Mesenchymal stem cell (in vitro differentiated cells and primary cell): ENCODE results near the gene PCIF1.

ENCODE experiments used
- DNase-seq: peaks from one replicate; pipeline ENCODE4 v3.0.0-alpha.2; 2013
- H2AFZ ChIP-seq: one replicate; pipeline ENCODE4 v1.6.1; 2013; ENCODE audit warnings: low read depth, mild to moderate bottlenecking, control low read depth, inconsistent platforms, low read length, moderate library complexity
- H2AK5ac ChIP-seq: 2 replicates; pipeline ENCODE4 v1.6.1; 2013; ENCODE audit warnings: low read length, moderate library complexity, mild to moderate bottlenecking, inconsistent platforms; ENCODE audit not compliant: severe bottlenecking
- H2BK120ac ChIP-seq: one replicate; pipeline ENCODE4 v1.6.1; 2013; ENCODE audit warnings: low read depth, mild to moderate bottlenecking, inconsistent platforms, low read length, moderate library complexity
- H2BK12ac ChIP-seq, 2 experiments: one replicate each; pipeline ENCODE4 v1.6.1; 2013; ENCODE audit warnings: inconsistent platforms in 2 of 2, low read length in 2 of 2, mild to moderate bottlenecking in 2 of 2, moderate library complexity in 2 of 2, control low read depth in 1 of 2
- H2BK15ac ChIP-seq: one replicate; pipeline ENCODE4 v1.6.1; 2013; ENCODE audit warnings: mild to moderate bottlenecking, low read depth, inconsistent platforms; ENCODE audit not compliant: poor library complexity, severe bottlenecking
- H2BK5ac ChIP-seq: 2 replicates; pipeline ENCODE4 v1.6.1; 2013; ENCODE audit warnings: low read depth, mild to moderate bottlenecking, low read length, control low read depth, inconsistent platforms; ENCODE audit not compliant: poor library complexity, severe bottlenecking
- H3K14ac ChIP-seq, 2 experiments: one replicate each; pipeline ENCODE4 v1.6.1; 2013; ENCODE audit warnings: inconsistent platforms in 2 of 2, low read length in 2 of 2, control low read depth in 1 of 2, mild to moderate bottlenecking in 1 of 2, moderate library complexity in 1 of 2
- H3K18ac ChIP-seq, 2 experiments: one replicate each; pipeline ENCODE4 v1.6.1; 2013; ENCODE audit warnings: inconsistent platforms in 2 of 2, low read length in 2 of 2, control low read depth in 1 of 2, low read depth in 1 of 2, mild to moderate bottlenecking in 1 of 2
- H3K23ac ChIP-seq, 2 experiments: one replicate each; pipeline ENCODE4 v1.6.1; 2013; ENCODE audit warnings: inconsistent platforms in 2 of 2, low read length in 2 of 2, mild to moderate bottlenecking in 2 of 2, moderate library complexity in 2 of 2, control low read depth in 1 of 2
- H3K27ac ChIP-seq: 2 replicates; pipeline ENCODE4 v1.5.1; 2013; ENCODE audit warnings: mild to moderate bottlenecking, moderate library complexity, low read length, control low read depth, inconsistent platforms; ENCODE audit not compliant: poor library complexity, severe bottlenecking
- H3K27me3 ChIP-seq, 2 experiments: 2 replicates each; pipeline versions ENCODE4 v1.6.1 to v1.7.0; 2013; ENCODE audit warnings: low read length in 2 of 2, mild to moderate bottlenecking in 2 of 2, moderate library complexity in 2 of 2, control low read depth in 1 of 2, inconsistent platforms in 1 of 2; ENCODE audit not compliant: control insufficient read depth in 1 of 2, insufficient read depth in 1 of 2
- H3K36me3 ChIP-seq, 2 experiments: 2 replicates each; pipeline versions ENCODE4 v1.6.1 to v1.7.0; 2013; ENCODE audit warnings: low read length in 2 of 2, control low read depth in 1 of 2, inconsistent platforms in 1 of 2, low read depth in 1 of 2, mild to moderate bottlenecking in 1 of 2; ENCODE audit not compliant: insufficient read depth in 2 of 2, control insufficient read depth in 1 of 2
- H3K4ac ChIP-seq, 2 experiments: one replicate each; pipeline ENCODE4 v1.6.1; 2013; ENCODE audit warnings: inconsistent platforms in 2 of 2, low read length in 2 of 2, mild to moderate bottlenecking in 2 of 2, moderate library complexity in 2 of 2, control low read depth in 1 of 2, low read depth in 1 of 2
- H3K4me1 ChIP-seq: 2 replicates; pipeline ENCODE4 v1.6.1; 2013; ENCODE audit warnings: low read depth, low read length, control low read depth; ENCODE audit not compliant: control insufficient read depth, insufficient read depth
- H3K4me2 ChIP-seq: 2 replicates; pipeline ENCODE4 v1.6.1; 2013; ENCODE audit warnings: low read length, mild to moderate bottlenecking, inconsistent platforms; ENCODE audit not compliant: poor library complexity, severe bottlenecking
- H3K4me3 ChIP-seq, 2 experiments: 2 replicates each; pipeline versions ENCODE4 v1.5.1 to v1.7.0; 2013; ENCODE audit warnings: low read length in 2 of 2, mild to moderate bottlenecking in 2 of 2, control low read depth in 1 of 2, low read depth in 1 of 2; ENCODE audit not compliant: insufficient read depth in 1 of 2
- H3K79me1 ChIP-seq: replicated peaks from 2 replicates; pipeline ENCODE4 v1.6.1; 2013; ENCODE audit warnings: mild to moderate bottlenecking, control low read depth, low read length, inconsistent platforms; ENCODE audit not compliant: poor library complexity, severe bottlenecking
- H3K9ac ChIP-seq: 2 replicates; pipeline ENCODE4 v1.7.0; 2013; ENCODE audit warnings: mild to moderate bottlenecking, low read length, moderate library complexity
- H3K9me3 ChIP-seq: 2 replicates; pipeline ENCODE4 v1.7.0; 2013; ENCODE audit warnings: mild to moderate bottlenecking, low read length; ENCODE audit not compliant: control insufficient read depth
- H4K8ac ChIP-seq: one replicate; pipeline ENCODE4 v1.6.1; 2013; ENCODE audit warnings: inconsistent platforms, mild to moderate bottlenecking, low read length, moderate library complexity
- H4K91ac ChIP-seq: one replicate; pipeline ENCODE4 v1.6.1; 2013; ENCODE audit warnings: mild to moderate bottlenecking, low read length, inconsistent platforms
- WGBS: methylation state at CpG from one replicate; pipeline ENCODE4 v1.1.7; 2013; ENCODE audit warnings: mixed read lengths; 5-methylcytosine and 5-hydroxymethylcytosine counted together

The PCIF1 gene

DNA sequence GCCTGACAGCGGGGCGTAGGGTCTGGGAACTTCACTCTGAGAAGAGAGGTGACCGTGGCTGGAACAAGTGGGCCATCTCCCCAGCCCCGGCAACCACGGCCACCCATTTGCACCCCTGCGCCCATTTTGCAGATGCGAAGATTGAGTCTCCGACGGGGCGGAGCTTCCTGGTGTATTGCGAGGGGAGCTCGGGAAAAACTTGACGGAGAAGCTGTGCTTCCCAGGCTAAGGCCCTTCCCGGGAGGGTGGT is 36.9 kb downstream of the PCIF1 start:
- Histone ChIP-seq H3K4me3 (peak overlapping the region; percentile 87 to 97), H3K23ac (peak overlapping the region in 1 of 2 experiments; percentile 34), H2BK120ac (peak overlapping the region; percentile 42), H3K9me3 (no peaks in the 10 kb centered on the region), H2BK12ac (peak overlapping the region; percentile 59 to 78), H3K27me3 (no peaks in the 10 kb centered on the region), H3K27ac (peak overlapping the region; percentile 89), H4K8ac (peak overlapping the region; percentile 90), H3K79me1 (peaks cover 9% of the 10 kb centered on the region), H3K9ac (peak overlapping the region; percentile 99), H2BK15ac (peak overlapping the region; percentile 82), H3K4me1 (peaks cover 31% of the 10 kb centered on the region), H4K91ac (peak overlapping the region; percentile 93), H3K36me3 (peaks cover 23 to 24% of the 10 kb centered on the region in 2 experiments), H3K4me2 (peak overlapping the region; percentile 79), H2BK5ac (peak overlapping the region; percentile 93), H2AK5ac (peak overlapping the region; percentile 93), H3K14ac (peak overlapping the region in 1 of 2 experiments; percentile 81), H2AFZ (peak overlapping the region; percentile 49), H3K4ac (peak overlapping the region; percentile 73 to 95), H3K18ac (peak overlapping the region; percentile 93 to 95)
- 27% methylated on average over 14 of the region's 14 CpGs for whole genome bisulfite sequencing
- no peak for DNase-seq

- peak within 1 kb of the TSS; percentile 94 for H2BK15ac ChIP-seq
- peak within 1 kb of the TSS; percentile 94 to 95 for H3K18ac ChIP-seq
- peak; percentile 97 for DNase-seq
- peak within 1 kb of the TSS; percentile 93 for H4K91ac ChIP-seq
- H2AK5ac ChIP-seq, result peak within 1 kb of the TSS; percentile 93
- H2BK12ac ChIP-seq, result peak within 1 kb of the TSS; percentile 59 to 78
- peak within 1 kb of the TSS in 1 of 2 experiments; percentile 81 for H3K14ac ChIP-seq
- H2BK5ac ChIP-seq, result peak within 1 kb of the TSS; percentile 100
- H3K4ac ChIP-seq, result peak within 1 kb of the TSS; percentile 76 to 95
- H3K4me1 ChIP-seq, result peaks cover 31% of the 10 kb centered on the region
- H3K4me2 ChIP-seq, result peak within 1 kb of the TSS; percentile 79
- H3K23ac ChIP-seq, result peak within 1 kb of the TSS in 1 of 2 experiments; percentile 34
- H3K9ac ChIP-seq, result peak within 1 kb of the TSS; percentile 99
- peak within 1 kb of the TSS; percentile 79 for H2AFZ ChIP-seq
- no peaks in the 10 kb centered on the region for H3K27me3 ChIP-seq
- peak within 1 kb of the TSS; percentile 100 for H3K27ac ChIP-seq
- H4K8ac ChIP-seq, result peak within 1 kb of the TSS; percentile 98
- peak within 1 kb of the TSS; percentile 42 for H2BK120ac ChIP-seq
- H3K79me1 ChIP-seq, result peaks cover 9% of the 10 kb centered on the region
- peaks cover 20 to 23% of the 10 kb centered on the region in 2 experiments for H3K36me3 ChIP-seq
- under 1% methylated on average over 65 of the region's 72 CpGs for WGBS
- H3K4me3 ChIP-seq, result peak within 1 kb of the TSS; percentile 87 to 97
- no peaks in the 10 kb centered on the region for H3K9me3 ChIP-seq
Measured at GRCh38 chr20:45971675-45972499, 37.4 kb downstream of the PCIF1 start, which contains the start of gene ZNF335. TSS of gene ZNF335 (minus strand) at chr20:45972203. CDS start at chr20:45971410, 793 bp downstream.

- no peak overlapping the region for H4K91ac ChIP-seq
- H2BK120ac ChIP-seq, result no peak overlapping the region
- H3K23ac ChIP-seq, result no peak overlapping the region
- WGBS, result 39% methylated on average over 22 of the region's 29 CpGs
- H3K27me3 ChIP-seq, result no peaks in the 10 kb centered on the region
- H3K36me3 ChIP-seq, result peaks cover 13 to 15% of the 10 kb centered on the region in 2 experiments
- H3K4me3 ChIP-seq, result peak overlapping the region in 1 of 2 experiments; percentile 97
- peak overlapping the region; percentile 85 for H3K27ac ChIP-seq
- H2AFZ ChIP-seq, result no peak overlapping the region
- no peak overlapping the region for H2BK5ac ChIP-seq
- peak overlapping the region; percentile 44 for H2AK5ac ChIP-seq
- H2BK15ac ChIP-seq, result no peak overlapping the region
- H3K14ac ChIP-seq, result no peak overlapping the region
- no peak overlapping the region for H2BK12ac ChIP-seq
- H3K9ac ChIP-seq, result peak overlapping the region; percentile 99
- H3K4ac ChIP-seq, result peak overlapping the region in 1 of 2 experiments; percentile 51
- H3K18ac ChIP-seq, result peak overlapping the region; percentile 31 to 79
- H3K9me3 ChIP-seq, result no peaks in the 10 kb centered on the region
- peak overlapping the region; percentile 56 for H3K4me2 ChIP-seq
- no peak for DNase-seq
- peak overlapping the region; percentile 90 for H4K8ac ChIP-seq
- H3K79me1 ChIP-seq, result peaks cover 3% of the 10 kb centered on the region
- H3K4me1 ChIP-seq, result peaks cover 29% of the 10 kb centered on the region
Measured at GRCh38 chr20:45972500-45973183, 38.2 kb downstream of the PCIF1 start.
